ENCODE data around the gene SCD5. TPM values are rescaled to one million over a fixed set of nuclear protein-coding genes. Genes with fewer than 3 reads are reported as not detected.

The SCD5 gene
- total and polyA plus RNA-seq, 2 of the 4 experiments (the other 2 are of a cell fraction): 12.4 to 13.5 TPM

- no peak overlapping the region for H2AK5ac ChIP-seq (ENCODE audit: low read depth, low read length)
- TF ChIP-seq POLR2A (IDR thresholded peaks at IDR 0.05; ENCODE audit: low read depth, low read length): no peak
- TF ChIP-seq USF2 (IDR thresholded peaks at IDR 0.05; ENCODE audit: low read depth, low read length): no peak
- no peak for TF ChIP-seq RFX5 (IDR thresholded peaks at IDR 0.05; ENCODE audit: low read depth, low read length)
- TF ChIP-seq MXI1 (IDR thresholded peaks at IDR 0.05; ENCODE audit: borderline replicate concordance, low read depth, low read length): no peak
- TF ChIP-seq RCOR1 (IDR thresholded peaks at IDR 0.05; ENCODE audit: insufficient replicate concordance, low read length): no peak
- no peak for TF ChIP-seq FOS (IDR thresholded peaks at IDR 0.05; ENCODE audit: low read depth, low read length)
- no peak for TF ChIP-seq SMC3 (IDR thresholded peaks at IDR 0.05; ENCODE audit: low read depth, low read length)
- TF ChIP-seq RAD21 (IDR thresholded peaks at IDR 0.05; ENCODE audit: low read length): no peak
- TF ChIP-seq CEBPB (IDR thresholded peaks at IDR 0.05; ENCODE audit: low read depth, low read length): no peak
- no peak for TF ChIP-seq NFE2L2 (IDR thresholded peaks at IDR 0.05; ENCODE audit: low read depth, low read length)
- TF ChIP-seq CHD1 (IDR thresholded peaks at IDR 0.05; ENCODE audit: low read depth, low read length): no peak
- no peak for TF ChIP-seq MAFK (IDR thresholded peaks at IDR 0.05; ENCODE audit: low read depth, low read length)
- no peak for TF ChIP-seq MAZ (IDR thresholded peaks at IDR 0.05; ENCODE audit: borderline replicate concordance, low read depth, low read length)
- TF ChIP-seq ELK1 (IDR thresholded peaks at IDR 0.05; ENCODE audit: borderline replicate concordance, low read depth, low read length): no peak
- ATAC-seq (ENCODE audit: low read depth): no peak
- no peak overlapping the region for H4K8ac ChIP-seq (ENCODE audit: low read depth in 2 of 2, low read length in 2 of 2)
- no peak overlapping the region for H4K91ac ChIP-seq (ENCODE audit: insufficient read depth, low read depth, low read length)
- in situ Hi-C loops (cut with MboI; ENCODE audit: low sequenced_read_pairs): no loop called here
- H3K4ac ChIP-seq (ENCODE audit: low read depth, low read length): no peak overlapping the region
- no peak overlapping the region for H3K56ac ChIP-seq (ENCODE audit: extremely low read depth, insufficient read depth, low read length)
- no peak overlapping the region for H3K4me2 ChIP-seq (ENCODE audit: low read depth, low read length)
- no peaks in the 10 kb centered on the region for H3K27me3 ChIP-seq (ENCODE audit: control insufficient read depth, insufficient read depth, low read length)
- 47% methylated on average over 4 of the region's 7 CpGs; no CpG with 5 or more reads in 1 of the 2 experiments for WGBS, 2 experiments (ENCODE audit: extremely low coverage in 2 of 2, insufficient read length in 1 of 2)
- ChIA-PET CTCF (interaction anchor here (0.7 kb wide), 1 partner anchor 15 kb away, joined by 3 read pairs; no protein-coding TSS in a partner anchor), POLR2A (ENCODE audit: unreplicated experiment) (no interaction called here)
- no peak overlapping the region for H2BK120ac ChIP-seq (ENCODE audit: low read depth, low read length)
- dilution Hi-C loops (cut with HindIII; ENCODE audit: low sequenced_read_pairs, unreplicated experiment): no loop called here
- H3K18ac ChIP-seq (ENCODE audit: low read depth, low read length): no peak overlapping the region
- intact Hi-C loops (cut with micrococcal nuclease): no loop called here
- H3K4me1 ChIP-seq (ENCODE audit: control insufficient read depth, insufficient read depth, low read length): no peaks in the 10 kb centered on the region
- no peak overlapping the region for H3K14ac ChIP-seq (replicated peaks; ENCODE audit: low read depth, low read length)
- BruUV-seq (replicated peaks): no TSS peak
- H2BK5ac ChIP-seq (ENCODE audit: low read depth, low read length, poor library complexity, severe bottlenecking): no peak overlapping the region
- no peak overlapping the region for H3K4me3 ChIP-seq (ENCODE audit: insufficient read depth, low read depth, low read length)
- H3K79me1 ChIP-seq (ENCODE audit: low read depth in 1 of 2, low read length in 2 of 2): peaks cover 0 to 7% of the 10 kb centered on the region in 2 experiments; a peak in 1 of 4 replicates
- no peaks in the 10 kb centered on the region for H3K9me1 ChIP-seq (ENCODE audit: insufficient read depth, low read length)
- no peak overlapping the region for H4K5ac ChIP-seq (ENCODE audit: low read depth, low read length)
- H2AK9ac ChIP-seq (replicated peaks; ENCODE audit: low read depth, low read length, poor library complexity): no peak overlapping the region
- H3K9me3 ChIP-seq (ENCODE audit: control insufficient read depth, insufficient read depth, low read length): no peaks in the 10 kb centered on the region
- H3K23ac ChIP-seq (ENCODE audit: low read depth, low read length): no peak overlapping the region
- no peak overlapping the region for H2AFZ ChIP-seq (replicated peaks; ENCODE audit: low read length, poor library complexity)
- no peak overlapping the region for H3K27ac ChIP-seq (ENCODE audit: insufficient read depth, low read length)
- H4K20me1 ChIP-seq (ENCODE audit: insufficient read depth, low read length): no peaks in the 10 kb centered on the region
- H3K36me3 ChIP-seq (ENCODE audit: control insufficient read depth, insufficient read depth, low read length): no peaks in the 10 kb centered on the region
- no peak for DNase-seq
- H3K9ac ChIP-seq (ENCODE audit: low read depth, low read length): no peak overlapping the region
- no peak overlapping the region for H2BK15ac ChIP-seq (ENCODE audit: low read depth, low read length)
- no peak overlapping the region for H2BK20ac ChIP-seq (ENCODE audit: low read depth, low read length)
Observed at GRCh38 chr4:82718162-82718940, 80.2 kb downstream of the SCD5 start.

All from IMR-90 (cell line).